Smooth muscle cell (in vitro differentiated cells): ENCODE measurements around the gene GAREM1. TPM values are rescaled to one million over a fixed set of nuclear protein-coding genes. Genes with fewer than 3 reads are reported as not detected.
A peak's percentile ranks its signal among the peaks of the same experiment; 100 is the strongest.

ENCODE experiments used
- DNase-seq: peaks from one replicate; lab custom pipeline; 2025; ENCODE audit not compliant: unreplicated experiment; lab: John Stamatoyannopoulos, UW
- H2AFZ ChIP-seq: fragments of 200-600 bp; sonication (generic); 2 replicates; pipeline ENCODE4 v1.6.0; 2016; ENCODE audit warnings: antibody characterized with exemption, low read depth, mild to moderate bottlenecking
- H3F3A ChIP-seq: fragments of 200-600 bp; sonication (generic); 2 replicates; pipeline ENCODE4 v1.6.0; 2017; ENCODE audit warnings: antibody characterized with exemption, low read depth
- H3K27ac ChIP-seq: fragments of 200-600 bp; sonication (generic); 2 replicates; pipeline ENCODE4 v1.5.1; 2016; ENCODE audit warnings: low read depth, mild to moderate bottlenecking
- H3K27me3 ChIP-seq: fragments of 200-600 bp; sonication (generic); 2 replicates; pipeline ENCODE4 v1.6.1; 2016; ENCODE audit warnings: low read depth, mild to moderate bottlenecking
- H3K36me3 ChIP-seq: fragments of 200-600 bp; sonication (generic); 2 replicates; pipeline ENCODE4 v1.5.1; 2016; ENCODE audit warnings: low read depth
- H3K4me1 ChIP-seq: fragments of 200-600 bp; sonication (generic); 2 replicates; pipeline ENCODE4 v1.5.1; 2016; ENCODE audit warnings: low read depth
- H3K4me2 ChIP-seq: fragments of 200-600 bp; sonication (generic); 2 replicates; pipeline ENCODE4 v1.6.0; 2016; ENCODE audit warnings: mild to moderate bottlenecking
- H3K4me3 ChIP-seq: fragments of 200-600 bp; sonication (generic); 2 replicates; pipeline ENCODE4 v1.5.1; 2016; ENCODE audit warnings: mild to moderate bottlenecking
- H3K79me2 ChIP-seq: fragments of 200-600 bp; sonication (generic); 2 replicates; pipeline ENCODE4 v1.6.0; 2016; ENCODE audit warnings: low read depth, mild to moderate bottlenecking
- H3K9ac ChIP-seq: fragments of 200-600 bp; sonication (generic); 2 replicates; pipeline ENCODE4 v1.6.0; 2016; ENCODE audit warnings: low read depth
- H3K9me3 ChIP-seq: fragments of 200-600 bp; sonication (generic); replicated peaks from 2 replicates; pipeline ENCODE4 v1.5.1; 2016; ENCODE audit warnings: low read depth
- H4K20me1 ChIP-seq: fragments of 200-600 bp; sonication (generic); 2 replicates; pipeline ENCODE4 v1.6.0; 2016; ENCODE audit warnings: low read depth
- CTCF ChIP-seq: fragments of 200-600 bp; sonication (generic); IDR thresholded peaks from 2 replicates; pipeline ENCODE4 v1.5.1; 2017; ENCODE audit warnings: borderline replicate concordance, mild to moderate bottlenecking, antibody characterized with exemption; ENCODE audit not compliant: insufficient read depth, poor library complexity, severe bottlenecking
- WGBS: methylation state at CpG from one replicate; pipeline ENCODE4 v1.1.7; 2016; ENCODE audit warnings: low lambda C conversion rate; 5-methylcytosine and 5-hydroxymethylcytosine counted together
- polyA plus RNA-seq: library from polyadenylated mRNA; unstranded; fragments of >200 nt; fragmentation: Nextera tagmentation; extraction: Ambion mirVana; gene quantifications from 2 replicates; pipeline ENCODE4 v1.2.1, GENCODE V29; 2016
- total RNA-seq: library from RNA; depleted of rRNA; stranded (reverse); fragments of >200 nt; gene quantifications from 2 replicates; pipeline ENCODE4 v1.2.3, GENCODE V29; 2014

GAREM1 gene
- total and polyA plus RNA-seq, 2 experiments from 2014 or later = 0.33 to 13.4 TPM

GRCh38 chr18:32354518-32354917 lies 116.2 kb downstream of the GAREM1 start:
- TF ChIP-seq CTCF = no peak
- H3K36me3 ChIP-seq = no peaks in the 10 kb centered on the region
- peaks cover 1% of the 10 kb centered on the region for H3F3A ChIP-seq
- H3K9me3 ChIP-seq = no peaks in the 10 kb centered on the region
- no peaks in the 10 kb centered on the region for H3K79me2 ChIP-seq
- H3K4me3 ChIP-seq = no peak overlapping the region
- no peaks in the 10 kb centered on the region for H4K20me1 ChIP-seq
- no peaks in the 10 kb centered on the region for H3K27me3 ChIP-seq
- no peak overlapping the region for H3K9ac ChIP-seq
- DNase-seq = no peak
- no peak overlapping the region for H2AFZ ChIP-seq
- 52% methylated on average over 5 of the region's 5 CpGs for WGBS
- no peak overlapping the region for H3K4me2 ChIP-seq
- peaks cover 8% of the 10 kb centered on the region for H3K4me1 ChIP-seq
- H3K27ac ChIP-seq = peak overlapping the region; percentile 54

GRCh38 chr18:32353257-32353656 lies 117.4 kb downstream of the GAREM1 start:
- no peak overlapping the region for H3K9ac ChIP-seq
- TF ChIP-seq CTCF = no peak

GRCh38 chr18:32351032-32351431 lies 119.7 kb downstream of the GAREM1 start:
- H3K27me3 ChIP-seq = no peaks in the 10 kb centered on the region
- TF ChIP-seq CTCF = no peak
- no peak for DNase-seq
- H2AFZ ChIP-seq = no peak overlapping the region
- H3K79me2 ChIP-seq = no peaks in the 10 kb centered on the region
- no peaks in the 10 kb centered on the region for H4K20me1 ChIP-seq
- no peak overlapping the region for H3K4me3 ChIP-seq
- H3K27ac ChIP-seq = peak overlapping the region; percentile 99
- H3F3A ChIP-seq = peaks cover 8% of the 10 kb centered on the region
- H3K4me2 ChIP-seq = peak overlapping the region; percentile 82
- H3K9me3 ChIP-seq = no peaks in the 10 kb centered on the region
- H3K9ac ChIP-seq = peak overlapping the region; percentile 95
- 70% methylated on average over 1 of the region's 1 CpG for WGBS
- H3K36me3 ChIP-seq = no peaks in the 10 kb centered on the region
- peaks cover 23% of the 10 kb centered on the region for H3K4me1 ChIP-seq

More at GRCh38 chr18:32353257-32353656, 117.4 kb downstream of the GAREM1 start:
- no peak overlapping the region for H3K27ac ChIP-seq
- DNase-seq = no peak
- H3F3A ChIP-seq = peaks cover 8% of the 10 kb centered on the region
- no peak overlapping the region for H2AFZ ChIP-seq
- no peaks in the 10 kb centered on the region for H3K79me2 ChIP-seq
- no peaks in the 10 kb centered on the region for H4K20me1 ChIP-seq
- H3K4me2 ChIP-seq = no peak overlapping the region
- peaks cover 8% of the 10 kb centered on the region for H3K4me1 ChIP-seq
- no peak overlapping the region for H3K4me3 ChIP-seq
- WGBS = 96% methylated on average over 1 of the region's 1 CpG
- no peaks in the 10 kb centered on the region for H3K27me3 ChIP-seq
- H3K36me3 ChIP-seq = no peaks in the 10 kb centered on the region
- no peaks in the 10 kb centered on the region for H3K9me3 ChIP-seq

- no peak for TF ChIP-seq CTCF
- peak overlapping the region; percentile 99 for H3K27ac ChIP-seq
- H3K9ac ChIP-seq = peak overlapping the region; percentile 95
- H3K4me2 ChIP-seq = peak overlapping the region; percentile 82
- peak overlapping the region; percentile 94 for H2AFZ ChIP-seq
- H3K4me1 ChIP-seq = peaks cover 24% of the 10 kb centered on the region
- no peaks in the 10 kb centered on the region for H4K20me1 ChIP-seq
- H3K27me3 ChIP-seq = no peaks in the 10 kb centered on the region
- no peaks in the 10 kb centered on the region for H3K79me2 ChIP-seq
- peaks cover 8% of the 10 kb centered on the region for H3F3A ChIP-seq
- 34% methylated on average over 4 of the region's 4 CpGs for WGBS
- no peaks in the 10 kb centered on the region for H3K36me3 ChIP-seq
- no peaks in the 10 kb centered on the region for H3K9me3 ChIP-seq
- DNase-seq = peak; percentile 4
- H3K4me3 ChIP-seq = peak overlapping the region; percentile 47
These were observed 120.8 kb downstream of the GAREM1 start for GRCh38 chr18:32349728-32350395.
